Measurements from ENCODE around the gene GABARAPL1.

DNA sequence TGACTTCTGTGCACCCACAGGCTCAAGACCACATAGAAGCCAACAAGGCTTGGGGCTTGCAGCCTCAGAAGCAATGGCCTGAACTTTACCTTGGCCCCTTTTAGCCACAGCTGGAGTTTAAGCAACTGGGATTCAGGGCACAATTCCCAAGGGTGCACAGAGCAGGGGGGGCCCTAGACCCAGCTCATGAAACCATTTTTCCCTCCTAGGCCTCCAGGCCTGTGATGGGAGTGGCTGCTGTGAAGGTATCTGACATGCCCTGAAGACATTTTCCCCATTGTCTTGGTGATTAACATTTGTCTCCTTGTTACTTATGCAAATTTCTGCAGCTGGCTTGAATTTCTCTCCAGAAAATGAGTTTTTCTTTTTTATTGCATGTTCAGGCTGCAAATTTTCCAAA is 21.9 kb downstream of the GABARAPL1 start:
- TF ChIP-seq ZNF394 (tag by site-specific recombination; IDR thresholded peaks at IDR 0.05; ENCODE audit: borderline replicate concordance) (no peak), ZNF202 (tag by site-specific recombination; IDR thresholded peaks at IDR 0.05; ENCODE audit: borderline replicate concordance) (no peak), CTCF (tag by site-specific recombination; IDR thresholded peaks at IDR 0.05) (no peak), ZIC2 (tag by site-specific recombination; IDR thresholded peaks at IDR 0.05) (no peak), GLIS1 (tag by site-specific recombination; IDR thresholded peaks at IDR 0.05) (no peak), ZNF354C (tag by site-specific recombination; IDR thresholded peaks at IDR 0.05; ENCODE audit: borderline replicate concordance, low read depth) (no peak), REST (tag by site-specific recombination; IDR thresholded peaks at IDR 0.05) (no peak)

Measured in HEK293 (cell line).